T-helper 1 cell (primary cell): Measurements from ENCODE around the gene NMNAT2.

Experiments
- DNase-seq, 5 donors: peaks; one replicate each; pipeline ENCODE4 v3.0.0-alpha.2; 2012 to 2020

Gene NMNAT2

DNA sequence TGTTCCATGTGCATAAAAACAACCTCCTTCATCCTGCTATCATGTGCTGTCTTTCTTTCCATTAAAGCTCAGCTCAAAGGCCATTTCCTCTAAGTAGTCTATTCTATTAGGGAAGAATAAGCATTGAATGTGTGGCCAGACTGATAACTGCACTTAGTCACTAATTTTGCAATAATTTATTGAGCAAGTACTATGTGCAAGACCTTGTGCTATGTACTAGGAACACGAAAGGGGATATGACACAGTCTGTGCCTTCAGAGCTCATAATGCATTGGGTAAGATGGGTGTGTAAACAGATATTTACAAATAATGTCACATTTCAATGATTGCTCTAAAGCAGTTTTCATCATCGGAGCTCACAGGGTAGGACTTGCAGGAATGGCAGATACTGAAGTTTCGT lies 54.2 kb downstream of the NMNAT2 start:
- DNase-seq: no peak

DNA sequence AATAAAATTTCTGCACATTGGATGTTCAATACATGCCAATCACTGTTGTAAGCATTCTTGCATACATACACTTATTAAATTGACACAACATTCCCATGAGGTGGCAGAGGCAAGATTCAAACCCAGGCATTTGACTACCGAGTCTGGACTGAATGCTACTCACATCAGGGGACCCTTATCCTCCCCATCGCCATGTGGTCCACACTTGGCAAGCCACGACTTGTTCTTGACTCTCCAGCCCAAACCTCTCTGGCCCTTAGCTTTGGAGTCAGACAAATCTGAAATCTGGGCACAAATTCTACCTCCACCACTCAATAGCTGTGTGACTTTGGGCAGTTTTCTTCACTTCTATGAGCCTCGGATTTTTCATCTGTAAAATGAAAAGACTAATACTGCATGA lies 57.1 kb downstream of the NMNAT2 start:
- no peak for DNase-seq

DNA sequence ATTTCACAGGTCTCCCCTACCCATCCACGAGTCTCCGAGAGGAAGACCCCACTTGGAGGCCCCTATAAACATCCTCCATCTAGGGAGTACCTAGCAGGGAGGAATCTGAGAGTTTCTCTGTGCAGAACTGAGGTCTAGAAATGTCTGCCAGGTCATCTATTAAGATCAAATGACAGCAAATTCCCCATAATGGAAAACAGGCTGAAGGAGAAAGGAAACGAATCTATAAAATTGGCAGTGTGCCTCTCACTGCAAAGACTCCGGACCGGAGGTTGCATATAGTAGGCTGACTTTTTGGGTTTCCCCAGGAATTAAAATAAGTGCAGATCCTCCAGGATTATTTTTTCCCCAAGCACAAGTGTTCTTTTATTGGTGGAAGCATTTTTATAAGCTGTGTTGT lies 57.7 kb downstream of the NMNAT2 start:
- DNase-seq: no peak

DNA sequence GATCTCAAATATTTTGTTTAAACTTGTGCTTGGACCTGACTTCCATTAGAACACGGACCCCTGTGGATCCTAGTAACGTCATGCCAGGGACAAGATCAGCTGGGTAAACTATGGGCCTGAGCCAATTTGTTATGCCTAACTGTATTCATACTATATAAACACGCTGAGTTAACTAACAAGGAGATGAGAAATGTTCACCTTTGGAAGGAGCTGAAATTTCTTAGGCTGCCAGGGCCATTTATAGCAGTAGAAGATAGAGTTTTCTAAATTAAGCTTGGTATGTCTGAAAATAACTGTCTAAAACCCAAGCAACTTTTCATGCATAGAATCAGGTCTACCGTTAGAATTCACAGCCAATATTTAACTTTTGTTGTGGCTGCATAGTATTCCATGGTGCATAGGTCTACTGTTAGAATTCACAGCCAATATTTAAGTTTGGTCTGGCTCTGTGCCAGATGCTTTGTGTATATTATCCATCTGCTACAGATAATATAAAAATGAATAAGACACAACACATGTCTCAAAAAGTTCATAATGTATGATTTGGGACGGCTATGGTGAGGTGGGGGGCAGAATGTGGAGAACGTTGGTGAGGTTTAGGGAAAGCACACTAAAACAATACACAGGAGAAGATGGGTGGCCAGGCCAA lies 61.5 kb downstream of the NMNAT2 start:
- no peak for DNase-seq

GRCh38 chr1:183355797-183356196 lies 62.4 kb downstream of the NMNAT2 start:
- DNase-seq: no peak

- DNase-seq: no peak
These were observed 63.0 kb downstream of the NMNAT2 start for GRCh38 chr1:183355181-183355580.

DNA sequence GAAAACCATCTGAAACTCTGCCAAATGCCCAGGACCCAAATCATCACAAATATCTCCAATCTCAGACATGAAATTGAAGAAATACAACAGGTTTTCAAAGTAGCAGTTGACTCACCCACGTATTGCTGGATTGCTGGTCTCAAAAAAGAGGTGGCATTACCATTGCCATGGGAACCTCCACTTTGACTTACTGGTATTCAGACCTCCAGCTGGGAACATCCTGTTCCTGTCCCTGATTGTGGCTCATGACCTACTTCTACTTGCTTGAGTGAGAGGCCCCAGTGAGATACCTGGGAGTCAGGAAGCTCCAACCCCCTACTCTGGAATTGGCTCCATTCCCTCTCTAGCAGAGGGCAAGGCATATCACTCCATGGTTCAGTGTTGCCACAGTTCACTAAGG lies 64.6 kb downstream of the NMNAT2 start:
- DNase-seq: no peak

- DNase-seq: no peak
These were observed 68.9 kb downstream of the NMNAT2 start for GRCh38 chr1:183349201-183349711.

GRCh38 chr1:183346276-183346732 lies 71.9 kb downstream of the NMNAT2 start:
- no peak for DNase-seq

- no peak for DNase-seq
These were observed 78.5 kb downstream of the NMNAT2 start for GRCh38 chr1:183339556-183340167.

DNA sequence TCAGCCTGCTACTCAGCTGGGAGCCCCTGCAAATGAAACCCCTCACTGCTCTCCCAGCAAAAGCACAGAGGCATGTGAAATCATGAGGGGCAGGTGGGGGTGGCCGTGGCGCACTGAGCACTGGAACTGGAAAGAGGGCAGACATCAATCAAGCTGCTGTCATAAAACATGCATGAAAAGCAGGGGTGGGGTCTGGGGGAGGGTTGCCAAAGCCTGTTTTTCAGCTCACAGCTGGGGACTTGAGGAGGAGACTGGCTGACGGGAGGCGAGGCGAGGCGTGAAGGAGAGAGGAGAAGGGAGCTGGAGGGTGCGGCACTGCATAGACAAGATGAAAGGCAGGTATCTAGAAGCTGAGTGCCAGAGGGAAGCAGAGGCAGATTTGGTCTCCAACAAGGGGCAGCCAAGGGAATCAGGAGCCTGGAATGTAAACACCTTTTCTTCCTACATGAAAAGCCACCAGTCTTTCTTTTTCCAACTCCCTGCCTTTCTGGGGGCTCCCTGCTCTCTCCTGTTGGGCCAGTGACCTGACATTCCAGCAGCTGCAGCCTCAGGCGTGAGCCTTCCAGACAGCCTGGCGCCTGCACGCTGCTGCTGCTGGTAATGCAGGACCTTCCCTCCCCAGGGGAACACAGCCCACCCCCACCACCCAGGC lies 87.0 kb downstream of the NMNAT2 start:
- no peak for DNase-seq

DNA sequence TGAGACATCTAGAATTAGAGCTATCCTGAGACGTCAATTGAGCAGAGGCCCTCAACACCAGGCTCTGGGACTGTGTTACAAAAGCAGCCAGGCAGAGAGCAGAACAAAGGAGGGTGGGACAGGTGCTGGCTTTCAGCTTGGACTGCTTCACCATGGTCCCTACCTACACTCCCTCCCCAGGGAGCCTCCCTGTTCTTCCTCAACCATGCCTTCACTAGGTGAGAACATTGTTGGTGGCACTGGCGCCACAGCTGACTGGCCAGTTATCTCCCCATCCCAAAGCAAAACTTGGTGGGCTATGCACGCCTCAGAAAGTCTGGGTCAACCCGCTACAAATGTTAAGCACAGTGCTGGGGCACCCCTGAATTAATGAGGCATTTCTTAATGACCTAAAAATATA lies 87.8 kb downstream of the NMNAT2 start:
- DNase-seq: no peak

GRCh38 chr1:183328371-183328770 lies 89.8 kb downstream of the NMNAT2 start:
- DNase-seq: no peak

DNA sequence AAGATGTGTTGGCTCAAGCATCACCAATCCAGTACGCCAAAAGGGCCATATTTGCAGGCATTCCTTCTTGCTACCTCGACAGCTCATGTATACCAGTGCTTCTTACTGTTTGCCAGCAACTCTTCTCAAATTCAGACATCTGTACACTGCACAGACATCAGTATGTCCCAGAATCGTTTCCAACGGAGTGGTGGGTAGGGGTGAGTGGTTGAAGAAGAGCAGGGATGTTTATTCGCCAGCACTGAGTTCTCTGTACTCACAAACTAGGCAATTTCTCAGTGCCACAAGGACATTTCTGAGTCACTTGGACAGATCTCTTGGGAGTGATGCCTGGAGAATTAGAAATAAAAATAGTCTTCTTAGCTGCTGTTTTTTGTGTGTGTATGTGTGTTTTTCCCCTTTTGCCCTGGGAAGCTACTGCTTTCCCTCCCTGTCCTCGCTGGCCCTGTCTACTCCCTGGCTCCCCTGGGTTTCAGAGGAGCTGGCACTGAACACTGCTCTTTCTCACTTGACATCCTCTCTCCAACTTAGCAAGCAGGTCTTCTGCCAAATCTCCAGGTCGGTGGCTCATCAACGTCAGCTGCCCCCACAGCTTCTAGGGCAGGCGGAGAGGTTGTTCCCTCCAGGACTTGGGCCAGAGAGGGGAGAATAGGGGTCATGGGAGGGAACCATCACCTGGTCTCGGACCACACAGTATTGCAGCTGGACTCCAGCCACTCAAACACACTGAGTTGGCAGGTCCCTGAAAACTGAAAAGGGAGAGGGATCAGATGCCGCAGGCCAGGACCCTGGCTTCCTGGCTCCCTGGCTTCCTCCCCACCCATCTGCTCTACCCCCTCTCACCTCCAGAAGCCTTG lies 90.5 kb downstream of the NMNAT2 start:
- no peak for DNase-seq

- DNase-seq: no peak
These were observed 94.1 kb downstream of the NMNAT2 start for GRCh38 chr1:183323849-183324683.

DNA sequence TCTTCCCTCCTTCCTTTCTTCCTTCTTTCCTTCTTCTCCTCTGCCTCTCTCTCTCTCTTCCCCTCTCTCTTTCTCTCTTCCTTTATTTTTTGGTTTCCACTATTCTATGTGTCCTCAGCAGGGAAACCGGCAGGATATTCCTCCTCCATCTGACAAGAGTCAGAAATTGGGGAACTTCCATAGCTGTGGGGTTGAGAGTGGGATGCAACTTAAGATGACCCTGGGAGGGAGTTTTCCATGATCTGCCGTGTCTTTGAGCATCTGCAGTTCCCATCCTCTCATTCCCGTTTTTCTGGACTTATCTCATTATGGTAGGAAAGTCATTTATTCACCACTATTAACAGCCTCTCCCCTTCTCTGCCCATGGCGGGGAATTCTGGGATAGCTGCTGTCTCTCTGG lies 98.6 kb downstream of the NMNAT2 start:
- DNase-seq: no peak

DNA sequence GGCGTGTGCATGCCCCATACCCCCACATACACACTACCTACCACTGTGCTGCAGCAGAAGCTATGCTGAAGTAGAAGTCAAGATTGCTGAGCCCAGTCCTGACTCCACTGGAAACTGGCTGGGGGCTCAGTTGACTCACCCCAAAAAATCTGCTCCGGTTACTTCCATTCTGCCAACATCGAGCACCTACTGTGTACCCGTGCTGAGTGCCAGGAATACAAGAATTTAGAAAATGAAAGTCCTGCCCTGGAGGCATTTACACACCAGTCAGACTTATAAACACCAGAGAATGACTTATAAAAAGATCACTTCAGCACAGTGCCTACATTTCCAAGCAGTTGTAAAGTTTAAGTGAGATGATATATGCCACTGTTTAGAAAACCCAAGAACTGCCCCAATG lies 99.1 kb downstream of the NMNAT2 start:
- no peak for DNase-seq

- DNase-seq: no peak
These were observed 99.7 kb downstream of the NMNAT2 start for GRCh38 chr1:183318433-183318832.

DNA sequence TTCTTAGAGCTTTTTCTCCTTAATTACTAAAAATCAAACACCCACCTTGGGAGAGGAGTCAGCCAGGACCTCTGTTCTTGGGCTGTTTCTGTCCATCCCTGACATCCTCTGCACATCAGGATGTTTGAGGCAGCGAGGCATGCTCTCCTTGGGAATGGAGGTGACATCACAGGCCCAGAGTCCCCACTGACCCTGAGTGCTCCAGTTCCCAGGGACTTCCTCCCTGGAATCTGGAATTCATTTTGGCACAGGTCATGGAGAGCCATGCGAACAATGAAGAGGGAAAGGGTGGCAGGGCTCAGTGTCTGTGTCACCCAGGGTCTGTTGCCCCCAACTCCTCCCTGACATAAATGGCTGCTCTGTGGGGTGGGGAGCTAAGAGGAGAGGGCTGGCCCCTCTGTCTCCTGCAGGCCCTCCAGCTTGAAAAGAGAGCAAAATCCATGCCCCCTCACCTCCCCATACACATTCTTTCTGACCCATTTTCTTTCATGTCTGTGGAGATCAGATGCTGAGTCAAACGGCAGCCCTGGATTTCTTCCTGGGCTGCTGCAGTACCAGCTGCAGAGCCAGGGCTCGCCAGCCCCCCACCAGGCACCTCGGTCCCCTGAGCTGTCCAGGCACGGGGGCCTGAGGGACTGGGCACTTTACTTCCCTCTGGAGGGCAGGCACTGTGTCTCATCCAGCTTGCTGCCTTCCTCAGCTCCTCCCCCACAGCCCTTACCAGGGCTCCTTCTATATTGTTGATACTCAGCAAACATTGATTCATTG lies 102.0 kb downstream of the NMNAT2 start:
- no peak for DNase-seq

DNA sequence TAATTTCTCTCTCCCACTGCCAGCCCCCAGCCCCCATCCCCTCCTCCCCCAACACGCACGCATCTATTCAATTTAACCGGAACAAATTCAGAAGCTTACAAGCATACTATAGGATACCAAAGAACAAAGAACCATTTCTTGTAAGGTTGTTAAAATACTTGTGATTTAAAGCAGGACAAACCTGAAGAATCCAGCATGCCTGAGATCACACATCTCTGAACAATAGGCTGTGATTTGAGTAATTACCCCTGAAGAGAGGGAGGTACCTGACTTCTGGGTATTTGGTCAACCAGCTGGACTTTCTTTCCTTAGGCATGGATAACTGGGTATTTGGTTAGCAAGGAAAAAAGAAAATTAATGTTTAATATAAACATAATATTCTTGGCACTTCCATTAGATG lies 105.1 kb downstream of the NMNAT2 start:
- DNase-seq: no peak

DNA sequence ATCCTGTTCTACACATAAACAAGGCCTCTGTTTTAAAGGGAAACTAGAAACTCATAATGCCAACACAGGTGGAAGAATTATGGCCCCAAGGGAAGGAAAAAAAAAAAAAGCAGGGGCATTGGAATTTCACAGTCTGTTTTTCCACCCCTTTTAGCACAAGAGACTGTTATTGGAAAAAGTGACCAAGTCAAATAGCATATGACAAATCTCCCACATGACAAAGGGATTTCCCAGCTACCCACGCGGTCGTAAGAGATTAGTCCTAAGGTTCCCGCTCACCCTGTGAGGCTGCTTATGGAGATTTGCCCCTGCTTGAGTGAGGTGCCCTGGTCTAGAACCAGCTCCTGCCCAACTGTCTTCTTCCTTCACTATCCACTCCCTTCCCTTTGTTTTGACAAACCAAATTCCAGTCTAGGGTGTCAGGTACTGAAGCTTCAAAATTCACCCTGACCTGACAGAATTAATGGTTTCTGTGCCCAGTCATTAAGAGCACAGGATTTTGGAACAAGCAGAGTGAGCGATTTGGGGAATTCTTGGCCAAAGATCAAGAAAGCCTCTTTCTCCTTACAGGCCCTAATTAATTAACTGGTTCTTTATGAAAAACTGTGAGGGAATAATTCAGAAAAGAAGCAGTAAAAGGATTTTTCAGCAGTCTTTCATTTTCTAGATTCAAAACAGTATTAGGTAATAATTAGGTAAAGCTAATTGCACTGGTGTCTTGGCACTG lies 107.3 kb downstream of the NMNAT2 start:
- DNase-seq: no peak
